H9 (cell line): ENCODE measurements around the gene VENTX. TPM values are rescaled to one million over a fixed set of nuclear protein-coding genes. Genes with fewer than 3 reads are reported as not detected.

ENCODE experiments used
- DNase-seq: peaks from one replicate; pipeline ENCODE4 v3.0.0-alpha.2; 2017
- H2AFZ ChIP-seq: one replicate; pipeline ENCODE4 v1.6.1; 2013; ENCODE audit warnings: mild to moderate bottlenecking, low read length, control low read depth, moderate library complexity
- H2AK5ac ChIP-seq: 2 replicates; pipeline ENCODE4 v1.6.1; 2013; ENCODE audit warnings: low read length, control low read depth, mixed read lengths; ENCODE audit not compliant: insufficient read length
- H2BK120ac ChIP-seq: one replicate; pipeline ENCODE4 v1.6.1; 2013; ENCODE audit warnings: low read depth, mild to moderate bottlenecking, low read length, control low read depth, inconsistent platforms; ENCODE audit not compliant: poor library complexity, severe bottlenecking
- H2BK12ac ChIP-seq: 2 replicates; pipeline ENCODE4 v1.6.1; 2013; ENCODE audit warnings: low read length, control low read depth, mixed read lengths, low read depth; ENCODE audit not compliant: insufficient read length
- H2BK15ac ChIP-seq: 2 replicates; pipeline ENCODE4 v1.6.1; 2013; ENCODE audit warnings: low read depth, low read length, control low read depth
- H2BK20ac ChIP-seq: one replicate; pipeline ENCODE4 v1.6.1; 2013; ENCODE audit warnings: low read depth, mild to moderate bottlenecking, low read length, control low read depth, inconsistent platforms; ENCODE audit not compliant: poor library complexity, severe bottlenecking
- H2BK5ac ChIP-seq: 2 replicates; pipeline ENCODE4 v1.6.1; 2013; ENCODE audit warnings: low read length, control low read depth, mixed read lengths; ENCODE audit not compliant: insufficient read length
- H3K14ac ChIP-seq: 2 replicates; pipeline ENCODE4 v1.6.1; 2013; ENCODE audit warnings: low read length, control low read depth; ENCODE audit not compliant: insufficient read depth
- H3K18ac ChIP-seq: 2 replicates; pipeline ENCODE4 v1.6.1; 2013; ENCODE audit warnings: low read depth, mild to moderate bottlenecking, mixed read lengths, low read length, control low read depth; ENCODE audit not compliant: insufficient read length
- H3K23ac ChIP-seq: 2 replicates; pipeline ENCODE4 v1.6.1; 2013; ENCODE audit warnings: low read length, control low read depth, mixed read lengths, low read depth; ENCODE audit not compliant: insufficient read length
- H3K23me2 ChIP-seq: 2 replicates; pipeline ENCODE4 v1.6.1; 2013; ENCODE audit warnings: low read depth, mild to moderate bottlenecking, mixed read lengths, low read length, control low read depth; ENCODE audit not compliant: insufficient read length, poor library complexity, severe bottlenecking
- H3K27ac ChIP-seq: 2 replicates; pipeline ENCODE4 v1.5.1; 2013; ENCODE audit warnings: low read length, control low read depth, mixed read lengths, low read depth; ENCODE audit not compliant: insufficient read length
- H3K27me3 ChIP-seq: 2 replicates; pipeline ENCODE4 v1.6.1; 2013; ENCODE audit warnings: low read length, control low read depth, inconsistent platforms; ENCODE audit not compliant: insufficient read depth
- H3K4ac ChIP-seq: 2 replicates; pipeline ENCODE4 v1.6.1; 2013; ENCODE audit warnings: low read depth, mild to moderate bottlenecking, control low read depth, inconsistent platforms, low read length, moderate library complexity
- H3K4me1 ChIP-seq: 2 replicates; pipeline ENCODE4 v1.6.1; 2013; ENCODE audit warnings: low read length, control low read depth, inconsistent platforms; ENCODE audit not compliant: insufficient read depth
- H3K4me2 ChIP-seq: 2 replicates; pipeline ENCODE4 v1.6.1; 2013; ENCODE audit warnings: low read length, control low read depth, mixed read lengths; ENCODE audit not compliant: insufficient read length, insufficient read depth
- H3K56ac ChIP-seq: 2 replicates; pipeline ENCODE4 v1.6.1; 2013; ENCODE audit warnings: low read depth, mild to moderate bottlenecking, mixed read lengths, low read length, control low read depth; ENCODE audit not compliant: insufficient read length
- H3K79me1 ChIP-seq: 2 replicates; pipeline ENCODE4 v1.6.1; 2013; ENCODE audit warnings: low read depth, mild to moderate bottlenecking, moderate library complexity, low read length, control low read depth, inconsistent platforms; ENCODE audit not compliant: insufficient read depth, poor library complexity, severe bottlenecking
- H3K79me2 ChIP-seq: 2 replicates; pipeline ENCODE4 v1.6.1; 2013; ENCODE audit warnings: low read length, control low read depth, inconsistent platforms; ENCODE audit not compliant: insufficient read depth
- H3K9ac ChIP-seq: 2 replicates; pipeline ENCODE4 v1.6.1; 2013; ENCODE audit warnings: low read length, control low read depth, mixed read lengths; ENCODE audit not compliant: insufficient read length; ENCODE audit errors: extremely low read depth
- H3K9me3 ChIP-seq: one replicate; pipeline ENCODE4 v1.6.1; 2013; ENCODE audit warnings: low read depth, low read length, inconsistent platforms; ENCODE audit not compliant: control insufficient read depth
- H3T11ph ChIP-seq: one replicate; pipeline ENCODE4 v1.6.1; 2013; ENCODE audit warnings: mild to moderate bottlenecking, low read length, control low read depth, inconsistent platforms
- H4K20me1 ChIP-seq: one replicate; pipeline ENCODE4 v1.6.1; 2013; ENCODE audit not compliant: control insufficient read depth, insufficient read length, insufficient read depth
- H4K5ac ChIP-seq: 2 replicates; pipeline ENCODE4 v1.6.1; 2013; ENCODE audit warnings: low read depth, mild to moderate bottlenecking, mixed read lengths, low read length, control low read depth; ENCODE audit not compliant: insufficient read length
- H4K8ac ChIP-seq: replicated peaks from 2 replicates; pipeline ENCODE4 v1.6.1; 2013; ENCODE audit warnings: low read length, control low read depth, mixed read lengths, low read depth; ENCODE audit not compliant: insufficient read length
- H4K91ac ChIP-seq: 2 replicates; pipeline ENCODE4 v1.6.1; 2013; ENCODE audit warnings: low read depth, mild to moderate bottlenecking, moderate library complexity, mixed read lengths, low read length, control low read depth; ENCODE audit not compliant: insufficient read length
- H3K27ac Mint-ChIP-seq, 3 experiments: 2 replicates in 2 of 3; 3 replicates in 1 of 3; pipeline ENCODE4 v1.8.0; 2020 to 2021; ENCODE audit warnings: mixed read lengths in 3 of 3, mild to moderate bottlenecking in 1 of 3, moderate library complexity in 1 of 3
- H3K27me3 Mint-ChIP-seq: 2 replicates; pipeline ENCODE4 v1.8.0; 2021; ENCODE audit warnings: low read depth, mild to moderate bottlenecking, moderate library complexity, mixed read lengths
- H3K36me3 Mint-ChIP-seq, 3 experiments: 2 replicates in 2 of 3; 3 replicates in 1 of 3; pipeline ENCODE4 v1.8.0; 2020 to 2021; ENCODE audit warnings: low read depth in 3 of 3, mixed read lengths in 3 of 3; ENCODE audit not compliant: insufficient read depth in 1 of 3
- H3K4me1 Mint-ChIP-seq, 2 experiments: 2 replicates each; pipeline ENCODE4 v1.8.0; 2020; ENCODE audit warnings: mixed read lengths in 2 of 2
- H3K4me3 Mint-ChIP-seq, 2 experiments: 2 replicates in 1 of 2; 3 replicates in 1 of 2; pipeline ENCODE4 v1.8.0; 2020 to 2021; ENCODE audit warnings: mild to moderate bottlenecking in 2 of 2, mixed read lengths in 2 of 2, moderate library complexity in 1 of 2
- H3K9me3 Mint-ChIP-seq, 2 experiments: 2 replicates in 1 of 2; 3 replicates in 1 of 2; pipeline ENCODE4 v1.8.0; 2020; ENCODE audit warnings: mild to moderate bottlenecking in 2 of 2, mixed read lengths in 2 of 2, moderate library complexity in 1 of 2
- CTCF ChIP-seq: fragments of 200-600 bp; sonication (generic); conservative IDR thresholded peaks from 3 replicates; pipeline ENCODE4 v1.8.0; 2021; ENCODE audit warnings: antibody characterized with exemption, mild to moderate bottlenecking
- WGBS: extraction: QIAGEN DNeasy Blood & Tissue Kit; methylation state at CpG from one replicate; pipeline ENCODE4 v1.1.7; 2013; ENCODE audit warnings: missing lambda C conversion rate, low lambda C conversion rate, mixed read lengths; ENCODE audit not compliant: insufficient read length; ENCODE audit errors: extremely low coverage; 5-methylcytosine and 5-hydroxymethylcytosine counted together
- total RNA-seq: library from RNA; stranded (reverse); gene quantifications from 2 replicates; pipeline ENCODE4 v1.2.1, GENCODE V29; 2021

The VENTX gene
- total RNA-seq, 1 experiment from 2014 or later, result 10.9 TPM

- no peaks in the 10 kb centered on the region for H3K23me2 ChIP-seq
- H2AK5ac ChIP-seq, result no peak overlapping the region
- H3K23ac ChIP-seq, result no peak overlapping the region
- H4K20me1 ChIP-seq, result no peaks in the 10 kb centered on the region
- H3K27ac ChIP-seq, result no peak overlapping the region
- H3K4me1 ChIP-seq, result no peaks in the 10 kb centered on the region; the same call in 1 of the 2 replicates
- no peak overlapping the region for H3T11ph ChIP-seq
- WGBS, result no CpG with 5 or more reads among the region's 21 CpGs
- no peak overlapping the region for H4K91ac ChIP-seq
- H4K8ac ChIP-seq, result no peak overlapping the region
- no peak for TF ChIP-seq CTCF
- no peak overlapping the region for H2BK12ac ChIP-seq
- no peak overlapping the region for H3K9ac ChIP-seq
- H3K14ac ChIP-seq, result no peak overlapping the region
- H3K9me3 ChIP-seq, result no peaks in the 10 kb centered on the region
- Mint-ChIP-seq H3K36me3 (peaks cover 0 to 5% (median 0%) of the 10 kb centered on the region in 3 experiments; a peak in 4 of 7 replicates), H3K27me3 (peaks cover 49% of the 10 kb centered on the region), H3K27ac (no peak overlapping the region; a peak in 1 of 7 replicates), H3K4me1 (peaks cover 32 to 39% of the 10 kb centered on the region in 2 experiments), H3K4me3 (no peak overlapping the region; a peak in 1 of 5 replicates), H3K9me3 (peaks cover 2 to 8% of the 10 kb centered on the region in 2 experiments; a peak in 4 of 5 replicates)
- H3K79me1 ChIP-seq, result no peaks in the 10 kb centered on the region
- H3K18ac ChIP-seq, result no peak overlapping the region
- DNase-seq, result no peak
- H3K4me2 ChIP-seq, result no peak overlapping the region
- H3K79me2 ChIP-seq, result no peaks in the 10 kb centered on the region
- H4K5ac ChIP-seq, result no peak overlapping the region
- no peak overlapping the region for H2BK120ac ChIP-seq
- H3K4ac ChIP-seq, result no peak overlapping the region
- peaks cover 6% of the 10 kb centered on the region; the same call in 1 of the 2 replicates for H3K27me3 ChIP-seq
- H3K56ac ChIP-seq, result no peak overlapping the region
- no peak overlapping the region for H2BK5ac ChIP-seq
- no peak overlapping the region for H2BK15ac ChIP-seq
- no peak overlapping the region for H2AFZ ChIP-seq
- H2BK20ac ChIP-seq, result no peak overlapping the region
Observed at GRCh38 chr10:133227256-133227655, 10.4 kb upstream of the VENTX start.
